ENCODE results near the gene AVPI1. TPM values are rescaled to one million over a fixed set of nuclear protein-coding genes. Genes with fewer than 3 reads are reported as not detected.
A peak's percentile ranks its signal among the peaks of the same experiment; 100 is the strongest.

The AVPI1 gene
- total RNA-seq, 1 donor from 2014 or later, result 7.9 TPM

DNA sequence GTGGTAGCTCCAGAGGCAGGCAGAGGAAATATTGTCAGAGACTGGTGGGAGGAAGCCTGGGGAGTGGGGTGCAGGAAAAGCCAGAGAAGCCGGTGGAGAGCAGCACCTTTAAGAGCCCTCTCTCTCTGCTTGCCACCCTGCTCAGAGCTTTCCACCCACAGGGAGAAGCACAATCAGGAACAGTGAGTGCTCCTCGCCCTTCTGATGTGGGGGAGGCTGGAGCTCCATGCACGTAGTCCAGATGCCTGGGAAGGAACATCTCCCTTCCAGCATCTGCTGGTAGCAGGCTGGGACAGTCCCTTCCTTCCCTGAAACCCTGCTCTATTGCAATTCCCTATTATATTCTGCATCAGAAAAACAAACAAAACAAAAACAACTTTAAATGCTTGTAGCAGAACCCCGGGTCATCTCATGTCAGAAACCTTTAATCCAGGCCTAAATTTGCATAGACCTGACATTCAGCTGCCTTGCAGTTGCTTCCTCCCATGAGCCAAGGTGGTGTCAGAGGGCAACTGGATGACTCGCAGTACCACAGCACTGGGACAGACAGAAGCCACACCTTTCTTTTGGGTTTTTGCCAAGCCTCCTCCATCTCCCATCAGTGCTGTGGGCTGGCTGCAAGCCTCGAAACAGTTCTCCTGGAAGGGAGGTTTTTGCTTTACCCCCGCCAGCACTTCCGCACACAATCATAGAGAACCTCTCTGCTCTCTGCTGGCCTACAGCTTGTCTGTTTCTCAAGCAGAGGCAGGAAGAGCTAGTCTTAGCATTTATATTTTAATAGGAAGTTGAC lies 13.1 kb downstream of the AVPI1 start:
- no peak for TF ChIP-seq CTCF (IDR thresholded peaks at IDR 0.05; ENCODE audit: unreplicated experiment)
- Mint-ChIP-seq H3K27ac (peak overlapping the region; percentile 6), H3K9me3 (no peaks in the 10 kb centered on the region), H3K4me3 (no peak overlapping the region), H3K27me3 (ENCODE audit: low read depth) (no peaks in the 10 kb centered on the region), H3K4me1 (no peaks in the 10 kb centered on the region), H3K36me3 (peaks cover 9% of the 10 kb centered on the region)
- DNase-seq (ENCODE audit: low spot score in 2 of 2, unreplicated experiment in 2 of 2), result no peak

GRCh38 chr10:97669571-97669970 lies 17.5 kb downstream of the AVPI1 start:
- Mint-ChIP-seq H3K4me1 (no peaks in the 10 kb centered on the region), H3K27ac (no peak overlapping the region), H3K4me3 (no peak overlapping the region), H3K36me3 (peaks cover 26% of the 10 kb centered on the region), H3K27me3 (ENCODE audit: low read depth) (no peaks in the 10 kb centered on the region), H3K9me3 (no peaks in the 10 kb centered on the region)
- no peak for TF ChIP-seq CTCF (IDR thresholded peaks at IDR 0.05; ENCODE audit: unreplicated experiment)
- no peak for DNase-seq (ENCODE audit: low spot score in 2 of 2, unreplicated experiment in 2 of 2)

- Mint-ChIP-seq H3K4me1 (no peaks in the 10 kb centered on the region), H3K4me3 (no peak overlapping the region), H3K36me3 (peaks cover 35% of the 10 kb centered on the region), H3K9me3 (no peaks in the 10 kb centered on the region), H3K27ac (no peak overlapping the region), H3K27me3 (ENCODE audit: low read depth) (no peaks in the 10 kb centered on the region)
- no peak for TF ChIP-seq CTCF (IDR thresholded peaks at IDR 0.05; ENCODE audit: unreplicated experiment)
- no peak for DNase-seq (ENCODE audit: low spot score in 2 of 2, unreplicated experiment in 2 of 2)
These were observed 19.6 kb downstream of the AVPI1 start for GRCh38 chr10:97667463-97667862.

GRCh38 chr10:97666992-97667391 lies 20.0 kb downstream of the AVPI1 start:
- Mint-ChIP-seq H3K4me1 (no peaks in the 10 kb centered on the region), H3K9me3 (no peaks in the 10 kb centered on the region), H3K36me3 (peaks cover 39% of the 10 kb centered on the region), H3K27me3 (ENCODE audit: low read depth) (no peaks in the 10 kb centered on the region), H3K4me3 (no peak overlapping the region), H3K27ac (no peak overlapping the region)
- DNase-seq (ENCODE audit: low spot score in 2 of 2, unreplicated experiment in 2 of 2), result no peak
- no peak for TF ChIP-seq CTCF (IDR thresholded peaks at IDR 0.05; ENCODE audit: unreplicated experiment)

GRCh38 chr10:97664282-97664850 lies 22.7 kb downstream of the AVPI1 start:
- Mint-ChIP-seq H3K36me3 (peaks cover 40% of the 10 kb centered on the region), H3K9me3 (no peaks in the 10 kb centered on the region), H3K27ac (no peak overlapping the region), H3K4me1 (peaks cover 3% of the 10 kb centered on the region), H3K27me3 (ENCODE audit: low read depth) (no peaks in the 10 kb centered on the region), H3K4me3 (no peak overlapping the region)
- TF ChIP-seq CTCF (IDR thresholded peaks at IDR 0.05; ENCODE audit: unreplicated experiment), result no peak
- DNase-seq (ENCODE audit: low spot score in 2 of 2, unreplicated experiment in 2 of 2), result no peak
